GM18519 (cell line): ENCODE results near the gene CRELD2.

Experiments
- ATAC-seq: cut with Tn5 transposase; IDR thresholded peaks from one replicate; pipeline ENCODE4 v1.9.1; 2021; ENCODE audit warnings: mild to moderate bottlenecking, moderate library complexity; ENCODE audit not compliant: unreplicated experiment, low FRiP score

CRELD2 gene

GRCh38 chr22:49909476-49910205 is 8.8 kb upstream of the CRELD2 start:
- ATAC-seq, result no peak

GRCh38 chr22:49910229-49911155 is 7.9 kb upstream of the CRELD2 start:
- no peak for ATAC-seq

- no peak for ATAC-seq
These were observed 6.4 kb upstream of the CRELD2 start for GRCh38 chr22:49911881-49912625.

- ATAC-seq, result no peak
These were observed 5.4 kb upstream of the CRELD2 start for GRCh38 chr22:49913026-49913425.

GRCh38 chr22:49913446-49913845 is 5.0 kb upstream of the CRELD2 start:
- no peak for ATAC-seq

- no peak for ATAC-seq
These were observed 4.2 kb upstream of the CRELD2 start for GRCh38 chr22:49914256-49914655.

- ATAC-seq, result no peak
These were observed 2.8 kb upstream of the CRELD2 start for GRCh38 chr22:49915610-49916009.

GRCh38 chr22:49916831-49917230 is 1.6 kb upstream of the CRELD2 start:
- no peak for ATAC-seq

GRCh38 chr22:49918911-49919881 is 762 bp downstream of the CRELD2 start:
- ATAC-seq, result no peak

- no peak for ATAC-seq
These were observed 2.4 kb downstream of the CRELD2 start for GRCh38 chr22:49920859-49921258.

- ATAC-seq, result no peak
These were observed 3.3 kb downstream of the CRELD2 start for GRCh38 chr22:49921508-49922278.

GRCh38 chr22:49922484-49922883 is 4.0 kb downstream of the CRELD2 start:
- ATAC-seq, result no peak

GRCh38 chr22:49922926-49923325 is 4.5 kb downstream of the CRELD2 start:
- no peak for ATAC-seq

GRCh38 chr22:49923445-49923844 is 5.0 kb downstream of the CRELD2 start:
- no peak for ATAC-seq

- no peak for ATAC-seq
These were observed 5.8 kb downstream of the CRELD2 start for GRCh38 chr22:49924113-49924833.

- ATAC-seq, result no peak
These were observed 7.2 kb downstream of the CRELD2 start for GRCh38 chr22:49925525-49926128.

GRCh38 chr22:49926916-49927315 is 8.5 kb downstream of the CRELD2 start:
- no peak for ATAC-seq
